Measurements from ENCODE around the gene RNF217. TPM values are rescaled to one million over a fixed set of nuclear protein-coding genes. Genes with fewer than 3 reads are reported as not detected.
"Not testable (repeated sequence)": the region's sequence is repeated elsewhere in the genome, so short reads cannot be mapped to it uniquely, and the experiment has no call there.

Gene RNF217
- total and polyA plus RNA-seq, 10 of the 15 experiments (the other 5 are each of a cell fraction or from before 2014, with no cell fraction given), result under 0.01 to 11.7 (median 0.04) TPM; not detected in 3

DNA sequence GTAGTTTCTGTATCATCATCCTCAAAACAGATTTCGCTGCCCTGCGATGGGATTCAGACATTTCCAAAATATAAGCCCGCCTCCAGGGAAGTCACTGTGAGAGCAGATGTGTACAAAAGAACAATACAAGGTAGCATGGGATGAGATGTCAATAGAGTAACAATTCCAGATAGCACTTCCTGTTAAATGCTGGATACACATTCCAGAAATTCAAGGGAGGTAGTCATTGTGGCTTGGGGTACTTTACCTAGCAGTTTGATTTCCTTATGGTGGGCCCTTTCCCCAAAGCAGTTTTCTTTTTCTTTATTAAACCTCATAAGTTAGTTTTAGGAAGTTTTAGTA is 2.5 kb downstream of the RNF217 start:
- Histone ChIP-seq H3K9ac (ENCODE audit: control insufficient read depth, insufficient read depth, low read length) (no peak overlapping the region), H3K27ac (ENCODE audit: control insufficient read depth, insufficient read depth) (no peak overlapping the region), H3K36me3 (ENCODE audit: control insufficient read depth in 2 of 2, insufficient read depth in 2 of 2, low read length in 1 of 2) (no peaks in the 10 kb centered on the region), H3K79me2 (ENCODE audit: control insufficient read depth, insufficient read depth, low read length) (no peaks in the 10 kb centered on the region), H3K4me1 (ENCODE audit: control insufficient read depth, insufficient read depth, low read length) (no peaks in the 10 kb centered on the region), H3K9me3 (replicated peaks; ENCODE audit: control insufficient read depth, insufficient read depth, low read length) (no peaks in the 10 kb centered on the region), H2AFZ (ENCODE audit: control insufficient read depth, low read depth, low read length) (no peak overlapping the region), H3K4me3 (no peak overlapping the region), H3K4me2 (ENCODE audit: control insufficient read depth, insufficient read depth) (no peak overlapping the region), H4K20me1 (ENCODE audit: control insufficient read depth, insufficient read depth) (no peaks in the 10 kb centered on the region), H3K27me3 (replicated peaks in 1 of 2; ENCODE audit: control insufficient read depth in 2 of 2, insufficient read depth in 2 of 2, low read length in 1 of 2) (peaks cover 3% of the 10 kb centered on the region in 2 experiments; a peak in 2 of 4 replicates)
- no peak for DNase-seq (ENCODE audit: low read depth, low spot score)
- ChIA-PET CTCF (no interaction called here), SMC1A (ENCODE audit: uncharacterized antibody, unreplicated experiment) (interaction anchor here (1.6 kb wide), 1 partner anchor 12 kb away, joined by 3 read pairs; no protein-coding TSS in a partner anchor), RAD21 (ENCODE audit: unreplicated experiment) (no interaction called here), POLR2A (no interaction called here)
- in situ Hi-C loops (cut with MboI), result no loop called here
- ATAC-seq, result no peak
- no TSS peak for BruUV-seq (replicated peaks)
- FAIRE-seq, result no peak
- no peak for TF ChIP-seq NR2C2 (IDR thresholded peaks at IDR 0.05; ENCODE audit: borderline replicate concordance, control insufficient read depth, insufficient read length, low read depth)
- no peak for TF ChIP-seq JUND (IDR thresholded peaks at IDR 0.05; ENCODE audit: low read depth, low read length)
- TF ChIP-seq, protein P1, sequence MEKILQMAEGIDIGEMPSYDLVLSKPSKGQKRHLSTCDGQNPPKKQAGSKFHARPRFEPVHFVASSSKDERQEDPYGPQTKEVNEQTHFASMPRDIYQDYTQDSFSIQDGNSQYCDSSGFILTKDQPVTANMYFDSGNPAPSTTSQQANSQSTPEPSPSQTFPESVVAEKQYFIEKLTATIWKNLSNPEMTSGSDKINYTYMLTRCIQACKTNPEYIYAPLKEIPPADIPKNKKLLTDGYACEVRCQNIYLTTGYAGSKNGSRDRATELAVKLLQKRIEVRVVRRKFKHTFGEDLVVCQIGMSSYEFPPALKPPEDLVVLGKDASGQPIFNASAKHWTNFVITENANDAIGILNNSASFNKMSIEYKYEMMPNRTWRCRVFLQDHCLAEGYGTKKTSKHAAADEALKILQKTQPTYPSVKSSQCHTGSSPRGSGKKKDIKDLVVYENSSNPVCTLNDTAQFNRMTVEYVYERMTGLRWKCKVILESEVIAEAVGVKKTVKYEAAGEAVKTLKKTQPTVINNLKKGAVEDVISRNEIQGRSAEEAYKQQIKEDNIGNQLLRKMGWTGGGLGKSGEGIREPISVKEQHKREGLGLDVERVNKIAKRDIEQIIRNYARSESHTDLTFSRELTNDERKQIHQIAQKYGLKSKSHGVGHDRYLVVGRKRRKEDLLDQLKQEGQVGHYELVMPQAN (conservative IDR thresholded peaks at IDR 0.05), result no peak
- 65% methylated on average over 3 of the region's 3 CpGs for WGBS (ENCODE audit: insufficient coverage, insufficient replicate concordance, low lambda C conversion rate, missing lambda C conversion rate)
- intact Hi-C loops (cut with micrococcal nuclease; ENCODE audit: unreplicated experiment), result no loop called here

DNA sequence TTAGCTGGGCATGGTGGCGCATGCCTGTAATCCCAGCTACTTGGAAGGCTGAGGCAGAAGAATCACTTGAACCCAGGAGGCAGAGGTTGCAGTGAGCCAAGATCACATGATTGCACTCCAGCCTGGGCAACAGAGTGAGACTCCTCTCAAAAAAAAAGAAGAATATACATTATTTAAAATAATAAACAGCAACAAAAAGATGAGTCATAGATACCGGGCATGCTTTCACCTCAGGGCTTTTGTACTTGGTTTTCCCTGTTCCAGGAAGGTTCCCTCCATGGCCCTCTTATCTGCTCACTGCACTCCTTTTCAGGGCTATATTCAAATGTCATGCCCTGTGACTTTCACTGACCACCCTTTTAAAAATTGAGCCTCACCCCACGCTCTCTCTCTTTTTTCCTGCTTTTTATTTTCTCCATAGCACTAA is 3.2 kb downstream of the RNF217 start:
- H3K4me2 ChIP-seq (ENCODE audit: control insufficient read depth, insufficient read depth); intact Hi-C loops (cut with micrococcal nuclease; ENCODE audit: unreplicated experiment); FAIRE-seq; H3K4me1 ChIP-seq (ENCODE audit: control insufficient read depth, insufficient read depth, low read length); ATAC-seq; in situ Hi-C loops (cut with MboI); CTCF ChIA-PET; H3K9me3 ChIP-seq (replicated peaks; ENCODE audit: control insufficient read depth, insufficient read depth, low read length); BruUV-seq (replicated peaks); RAD21 ChIA-PET (ENCODE audit: unreplicated experiment); DNase-seq (ENCODE audit: low read depth, low spot score); H3K36me3 ChIP-seq (ENCODE audit: control insufficient read depth in 2 of 2, insufficient read depth in 2 of 2, low read length in 1 of 2); H3K4me3 ChIP-seq; H2AFZ ChIP-seq (ENCODE audit: control insufficient read depth, low read depth, low read length); H3K79me2 ChIP-seq (ENCODE audit: control insufficient read depth, insufficient read depth, low read length); H3K27me3 ChIP-seq (replicated peaks in 1 of 2; ENCODE audit: control insufficient read depth in 2 of 2, insufficient read depth in 2 of 2, low read length in 1 of 2); POLR2A ChIA-PET; H3K27ac ChIP-seq (ENCODE audit: control insufficient read depth, insufficient read depth); H3K9ac ChIP-seq (ENCODE audit: control insufficient read depth, insufficient read depth, low read length); H4K20me1 ChIP-seq (ENCODE audit: control insufficient read depth, insufficient read depth): not testable (repeated sequence)
- WGBS (ENCODE audit: insufficient coverage, insufficient replicate concordance, low lambda C conversion rate, missing lambda C conversion rate), result 41% methylated on average over 3 of the region's 3 CpGs
- SMC1A ChIA-PET (ENCODE audit: uncharacterized antibody, unreplicated experiment), result interaction anchor here (1.0 to 1.6 kb wide), 2 partner anchors 11 to 19 kb away, joined by 3 read pairs; no protein-coding TSS in a partner anchor
